Uterus (tissue), 4 donors: ENCODE measurements around the gene TEAD4. TPM values are rescaled to one million over a fixed set of nuclear protein-coding genes. Genes with fewer than 3 reads are reported as not detected.

Experiments used
- DNase-seq, 2 donors: peaks; one replicate each; pipeline ENCODE4 v3.0.0-alpha.2; 2019 to 2020
- H3K27ac ChIP-seq, 2 donors: fragments of 200-600 bp; sonication (generic); 1 replicate in 1 of 2; 2 replicates in 1 of 2; pipeline ENCODE4 v1.5.1; 2016 to 2018
- H3K27me3 ChIP-seq, 2 donors: fragments of 200-600 bp; sonication (generic); one replicate each; pipeline ENCODE4 v1.5.1; 2018 to 2019; ENCODE audit warnings: control low read depth in 1 of 2
- H3K36me3 ChIP-seq, 2 donors: fragments of 200-600 bp; sonication (generic); one replicate each; pipeline ENCODE4 v1.5.1; 2019; ENCODE audit warnings: control low read depth in 1 of 2
- H3K4me1 ChIP-seq, 2 donors: fragments of 200-600 bp; sonication (generic); one replicate each; pipeline ENCODE4 v1.5.1; 2018 to 2019; ENCODE audit warnings: control low read depth in 1 of 2
- H3K4me3 ChIP-seq, 2 donors: fragments of 200-600 bp; sonication (generic); 1 replicate in 1 of 2; 2 replicates in 1 of 2; pipeline ENCODE4 v1.5.1; 2018 to 2019; ENCODE audit warnings: mild to moderate bottlenecking in 1 of 2
- H3K9me3 ChIP-seq, 2 donors: fragments of 200-600 bp; sonication (generic); one replicate each; pipeline ENCODE4 v1.5.1; 2019; ENCODE audit warnings: control low read depth in 1 of 2
- POLR2A ChIP-seq, 2 donors: fragments of 450-650 bp; IDR thresholded peaks; one replicate each; pipeline ENCODE4 v1.6.1; 2016; ENCODE audit warnings: antibody characterized with exemption in 2 of 2, mild to moderate bottlenecking in 1 of 2, moderate library complexity in 1 of 2
- intact Hi-C: fragments of 100-400 bp; cut with DNase I; formaldehyde crosslinking; loops from one replicate; pipeline ENCODE4 v1.15.1; 2023; ENCODE audit warnings: low total_unique reads
- total RNA-seq, 4 donors: library from RNA; depleted of rRNA in 3 of 4; stranded (reverse); fragments of >200 nt in 3 of 4; gene quantifications; one replicate each; pipeline versions ENCODE4 v1.1.0 to v1.2.4, GENCODE V29; 2014 to 2023
- TF ChIP-seq, protein P1 (sequence below), 4 experiments: fragments of 200-600 bp in 2 of 4; fragments of 450-650 bp in 2 of 4; sonication (generic) in 2 of 4; IDR thresholded peaks; one replicate each; pipeline ENCODE4 v1.5.1; 2016 to 2019; ENCODE audit warnings: antibody characterized with exemption in 4 of 4, mild to moderate bottlenecking in 2 of 4, moderate library complexity in 1 of 4
- donor health status: DM: yes; HTN: yes; CAD: no.

TEAD4 gene
- total RNA-seq, 4 donors from 2014 or later = 1.3 to 33.8 (median 14.9) TPM

DNA sequence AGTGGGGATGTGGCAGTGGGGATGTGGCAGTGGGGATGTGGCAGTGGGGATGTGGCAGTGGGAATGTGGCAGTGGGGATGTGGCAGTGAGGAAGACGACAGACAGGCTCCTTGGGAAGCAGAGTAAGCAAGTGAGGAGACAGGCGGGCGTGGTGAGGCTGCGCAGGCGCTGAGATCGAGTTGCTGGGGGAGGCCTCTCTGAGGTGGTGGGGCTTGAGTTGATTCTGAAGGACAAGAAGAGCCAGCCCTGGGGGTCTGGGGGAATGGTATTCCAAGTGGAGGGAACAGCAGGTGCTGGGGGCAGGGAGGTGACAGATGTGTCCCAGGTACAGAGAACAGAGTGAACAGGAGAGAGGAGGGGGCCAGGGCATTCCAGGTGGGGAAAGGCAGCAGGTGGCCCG lies 84.2 kb downstream of the TEAD4 start:
- TF ChIP-seq, protein P1, sequence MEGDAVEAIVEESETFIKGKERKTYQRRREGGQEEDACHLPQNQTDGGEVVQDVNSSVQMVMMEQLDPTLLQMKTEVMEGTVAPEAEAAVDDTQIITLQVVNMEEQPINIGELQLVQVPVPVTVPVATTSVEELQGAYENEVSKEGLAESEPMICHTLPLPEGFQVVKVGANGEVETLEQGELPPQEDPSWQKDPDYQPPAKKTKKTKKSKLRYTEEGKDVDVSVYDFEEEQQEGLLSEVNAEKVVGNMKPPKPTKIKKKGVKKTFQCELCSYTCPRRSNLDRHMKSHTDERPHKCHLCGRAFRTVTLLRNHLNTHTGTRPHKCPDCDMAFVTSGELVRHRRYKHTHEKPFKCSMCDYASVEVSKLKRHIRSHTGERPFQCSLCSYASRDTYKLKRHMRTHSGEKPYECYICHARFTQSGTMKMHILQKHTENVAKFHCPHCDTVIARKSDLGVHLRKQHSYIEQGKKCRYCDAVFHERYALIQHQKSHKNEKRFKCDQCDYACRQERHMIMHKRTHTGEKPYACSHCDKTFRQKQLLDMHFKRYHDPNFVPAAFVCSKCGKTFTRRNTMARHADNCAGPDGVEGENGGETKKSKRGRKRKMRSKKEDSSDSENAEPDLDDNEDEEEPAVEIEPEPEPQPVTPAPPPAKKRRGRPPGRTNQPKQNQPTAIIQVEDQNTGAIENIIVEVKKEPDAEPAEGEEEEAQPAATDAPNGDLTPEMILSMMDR (IDR thresholded peaks at IDR 0.05) = no peak
- TF ChIP-seq POLR2A (IDR thresholded peaks at IDR 0.05) = no peak
- intact Hi-C loops = no loop called here
- Histone ChIP-seq H3K4me3 (no peak overlapping the region), H3K36me3 (no peaks in the 10 kb centered on the region), H3K4me1 (no peaks in the 10 kb centered on the region), H3K27ac (no peak overlapping the region), H3K9me3 (no peaks in the 10 kb centered on the region), H3K27me3 (no peaks in the 10 kb centered on the region)
- DNase-seq = no peak

DNA sequence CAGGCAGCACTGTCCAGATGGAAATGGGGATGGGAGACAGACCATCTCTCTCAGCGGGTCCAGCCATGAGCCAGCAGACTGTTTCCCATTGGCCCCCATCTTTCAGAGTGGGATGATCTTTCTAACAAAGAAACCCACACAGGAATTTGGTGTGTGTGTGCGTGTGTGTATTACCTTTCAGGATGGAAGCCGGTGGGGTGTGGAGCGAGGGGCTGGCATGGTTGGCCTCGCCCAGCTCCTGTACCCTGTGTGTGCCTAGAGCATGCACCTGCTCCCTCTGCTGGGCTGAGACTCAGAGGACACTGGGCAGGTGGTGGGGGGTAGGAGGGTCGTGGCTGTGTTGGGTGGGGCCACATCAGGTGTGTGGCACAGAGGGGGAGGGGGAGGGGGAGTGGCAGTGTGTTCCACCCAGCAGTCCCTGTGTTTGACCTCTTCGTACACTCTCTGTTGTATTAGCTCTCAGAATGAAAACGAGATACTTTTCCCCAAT lies 85.0 kb downstream of the TEAD4 start:
- H3K27me3 ChIP-seq = no peaks in the 10 kb centered on the region
- H3K36me3 ChIP-seq = no peaks in the 10 kb centered on the region
- H3K4me1 ChIP-seq = no peaks in the 10 kb centered on the region
- no peak overlapping the region for H3K4me3 ChIP-seq
- H3K27ac ChIP-seq = no peak overlapping the region
- DNase-seq = no peak
- H3K9me3 ChIP-seq = no peaks in the 10 kb centered on the region
- intact Hi-C loops = no loop called here
- no peak for TF ChIP-seq POLR2A (IDR thresholded peaks at IDR 0.05)
- TF ChIP-seq, protein P1 (IDR thresholded peaks at IDR 0.05) = no peak

DNA sequence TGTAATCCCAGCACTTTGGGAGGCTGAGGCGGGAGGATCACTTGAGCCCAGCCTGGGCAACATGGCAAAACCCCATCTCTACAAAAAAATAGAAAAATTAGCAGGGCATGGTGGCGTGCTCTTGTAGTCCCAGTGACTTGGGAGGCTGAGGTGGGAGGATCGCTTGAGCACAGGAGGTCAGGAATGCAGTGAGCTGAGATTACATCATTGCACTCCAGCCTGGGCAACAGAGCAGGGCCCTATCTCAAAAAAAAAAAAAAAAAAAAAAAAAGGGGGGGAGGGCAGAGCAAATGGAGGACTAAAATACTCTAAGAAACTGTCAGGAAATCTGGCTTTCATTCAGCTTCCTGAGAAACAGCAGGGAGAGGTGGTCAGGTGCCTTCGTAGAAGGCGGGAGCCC lies 86.3 kb downstream of the TEAD4 start:
- DNase-seq = no peak
- H3K36me3 ChIP-seq = no peaks in the 10 kb centered on the region
- H3K27me3 ChIP-seq = no peaks in the 10 kb centered on the region
- TF ChIP-seq POLR2A (IDR thresholded peaks at IDR 0.05) = no peak
- TF ChIP-seq, protein P1 (IDR thresholded peaks at IDR 0.05) = no peak
- H3K27ac ChIP-seq = no peak overlapping the region
- no peak overlapping the region for H3K4me3 ChIP-seq
- H3K9me3 ChIP-seq = no peaks in the 10 kb centered on the region
- no peaks in the 10 kb centered on the region for H3K4me1 ChIP-seq
- intact Hi-C loops = no loop called here

DNA sequence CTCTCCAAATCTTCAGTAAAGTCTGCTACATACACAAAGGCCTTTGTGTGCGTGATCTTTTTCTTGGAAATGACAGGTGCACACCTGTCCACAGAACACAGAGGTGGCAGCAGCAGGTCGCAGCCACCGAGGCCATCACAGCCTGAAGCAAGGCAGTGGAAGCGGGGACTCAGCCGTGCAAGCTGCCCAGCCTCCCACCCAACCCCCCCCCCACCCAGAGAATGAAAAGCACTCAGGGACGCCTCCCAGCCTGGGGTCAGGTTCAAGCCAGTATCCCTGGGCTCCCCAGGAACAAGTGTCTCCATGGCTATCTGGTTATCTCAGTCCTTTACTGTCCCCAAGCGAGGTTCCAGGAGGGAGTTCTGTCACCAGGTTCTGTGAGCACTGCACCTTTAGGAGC lies 86.8 kb downstream of the TEAD4 start:
- no peaks in the 10 kb centered on the region for H3K27me3 ChIP-seq
- no peak for DNase-seq
- intact Hi-C loops = no loop called here
- no peaks in the 10 kb centered on the region for H3K36me3 ChIP-seq
- no peaks in the 10 kb centered on the region for H3K9me3 ChIP-seq
- H3K4me3 ChIP-seq = no peak overlapping the region
- TF ChIP-seq, protein P1 (IDR thresholded peaks at IDR 0.05) = no peak
- no peak for TF ChIP-seq POLR2A (IDR thresholded peaks at IDR 0.05)
- H3K27ac ChIP-seq = no peak overlapping the region
- no peaks in the 10 kb centered on the region for H3K4me1 ChIP-seq

DNA sequence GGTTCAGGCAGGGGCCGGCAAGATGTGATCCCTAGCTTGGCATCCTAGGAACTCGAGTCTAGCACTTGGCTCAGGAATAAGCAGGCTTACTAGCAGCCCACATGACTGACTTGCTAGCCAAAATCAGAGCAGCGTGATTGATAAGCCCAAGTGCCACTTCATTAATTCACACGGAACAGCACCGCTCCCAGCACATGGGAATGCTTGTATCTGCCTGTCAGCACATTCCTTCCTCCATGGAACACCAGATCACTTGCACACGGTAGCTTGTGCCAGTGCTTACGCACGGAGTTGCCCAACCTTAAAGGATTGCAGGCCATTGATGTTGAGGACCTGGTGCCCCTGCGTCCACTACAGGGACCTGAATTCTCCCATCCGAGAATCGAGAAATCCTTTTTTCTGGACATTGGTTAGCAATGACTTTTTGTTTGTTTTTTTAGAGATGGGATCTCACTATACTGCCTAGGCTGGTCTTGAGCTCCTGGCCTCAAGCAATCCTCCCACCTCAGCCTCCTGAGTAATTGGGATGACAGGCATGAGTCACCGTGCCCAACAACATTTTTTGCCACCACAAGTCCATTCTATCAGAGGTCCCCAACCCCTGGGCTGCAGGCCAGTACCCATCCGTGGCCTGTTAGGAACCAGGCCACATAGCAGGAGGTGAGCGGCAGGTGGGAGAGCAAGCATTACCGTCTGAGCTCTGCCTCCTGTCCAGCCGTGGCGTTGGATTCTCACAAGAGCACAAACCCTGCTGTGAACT lies 87.4 kb downstream of the TEAD4 start:
- DNase-seq = no peak
- Histone ChIP-seq H3K9me3 (no peaks in the 10 kb centered on the region), H3K27ac (no peak overlapping the region), H3K4me3 (no peak overlapping the region), H3K27me3 (no peaks in the 10 kb centered on the region), H3K36me3 (no peaks in the 10 kb centered on the region), H3K4me1 (no peaks in the 10 kb centered on the region)
- TF ChIP-seq, protein P1 (IDR thresholded peaks at IDR 0.05) = no peak
- intact Hi-C loops = no loop called here
